ENCODE measurements around the gene SAMD11. TPM values are rescaled to one million over a fixed set of nuclear protein-coding genes. Genes with fewer than 3 reads are reported as not detected.
"Not testable (repeated sequence)": the region's sequence is repeated elsewhere in the genome, so short reads cannot be mapped to it uniquely, and the experiment has no call there.

Gene SAMD11, protein sequence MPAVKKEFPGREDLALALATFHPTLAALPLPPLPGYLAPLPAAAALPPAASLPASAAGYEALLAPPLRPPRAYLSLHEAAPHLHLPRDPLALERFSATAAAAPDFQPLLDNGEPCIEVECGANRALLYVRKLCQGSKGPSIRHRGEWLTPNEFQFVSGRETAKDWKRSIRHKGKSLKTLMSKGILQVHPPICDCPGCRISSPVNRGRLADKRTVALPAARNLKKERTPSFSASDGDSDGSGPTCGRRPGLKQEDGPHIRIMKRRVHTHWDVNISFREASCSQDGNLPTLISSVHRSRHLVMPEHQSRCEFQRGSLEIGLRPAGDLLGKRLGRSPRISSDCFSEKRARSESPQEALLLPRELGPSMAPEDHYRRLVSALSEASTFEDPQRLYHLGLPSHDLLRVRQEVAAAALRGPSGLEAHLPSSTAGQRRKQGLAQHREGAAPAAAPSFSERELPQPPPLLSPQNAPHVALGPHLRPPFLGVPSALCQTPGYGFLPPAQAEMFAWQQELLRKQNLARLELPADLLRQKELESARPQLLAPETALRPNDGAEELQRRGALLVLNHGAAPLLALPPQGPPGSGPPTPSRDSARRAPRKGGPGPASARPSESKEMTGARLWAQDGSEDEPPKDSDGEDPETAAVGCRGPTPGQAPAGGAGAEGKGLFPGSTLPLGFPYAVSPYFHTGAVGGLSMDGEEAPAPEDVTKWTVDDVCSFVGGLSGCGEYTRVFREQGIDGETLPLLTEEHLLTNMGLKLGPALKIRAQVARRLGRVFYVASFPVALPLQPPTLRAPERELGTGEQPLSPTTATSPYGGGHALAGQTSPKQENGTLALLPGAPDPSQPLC
- total RNA-seq (2014; rRNA removed; shearing (Covaris generic)) (40.9 and 68.3 TPM in 2 replicates), polyA plus RNA-seq (2016; fragmentation: Nextera tagmentation; extraction: Ambion mirVana) (8.0 and 8.2 TPM in 2 replicates)

DNA sequence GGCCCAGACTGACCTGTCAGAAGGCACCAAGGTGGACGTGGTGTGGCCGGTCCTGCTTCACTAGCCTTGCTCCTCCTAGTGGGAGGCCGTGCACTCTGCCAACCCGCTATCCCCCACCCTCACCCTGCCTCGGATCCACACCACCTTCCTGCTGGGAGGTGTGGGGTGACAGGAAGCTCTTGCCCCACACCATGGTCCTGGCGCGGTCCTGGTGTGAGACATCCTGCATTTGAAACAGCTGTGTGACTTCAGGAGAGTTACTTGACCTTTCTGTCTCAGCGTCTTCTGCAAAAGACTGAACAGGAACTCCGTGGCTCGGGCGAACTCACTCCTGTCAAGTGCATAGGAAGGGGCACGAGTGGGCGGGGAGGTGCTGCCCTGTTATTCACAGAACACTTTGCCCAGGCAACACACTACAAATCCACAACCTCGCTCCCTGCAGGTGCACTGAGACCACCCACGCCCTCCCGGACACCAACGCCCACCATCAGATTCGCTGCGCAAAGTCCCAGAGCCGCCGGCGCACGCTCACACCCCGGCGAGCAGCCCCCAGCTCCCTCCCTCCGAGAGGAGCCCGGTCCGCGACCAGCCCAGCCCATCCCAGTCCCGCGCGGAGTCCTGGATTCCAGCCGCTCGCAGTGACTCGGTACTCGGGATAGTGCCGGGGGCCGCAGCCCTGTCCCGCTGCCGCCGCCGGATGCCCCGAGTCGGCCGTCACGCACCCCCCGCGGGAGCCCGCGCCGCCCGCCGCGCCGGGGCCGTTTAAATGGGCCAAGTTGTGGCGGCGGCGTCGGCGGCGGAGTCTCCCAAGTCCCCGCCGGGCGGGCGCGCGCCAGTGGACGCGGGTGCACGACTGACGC lies at the start of gene SAMD11:
SAMD11 (plus strand) TSS at position 793 of the 860 bp plus-strand sequence. CDS start 509 bp downstream, outside the sequence.
- Histone ChIP-seq H3K27ac (peak within 1 kb of the TSS; percentile 47), H3K4me3 (peak within 1 kb of the TSS; percentile 78), H2AFZ (peak within 1 kb of the TSS; percentile 77), H3K4me2 (ENCODE audit: unreplicated experiment) (peak within 1 kb of the TSS; percentile 84), H4K20me1 (ENCODE audit: insufficient read depth) (no peaks in the 10 kb centered on the region), H3K36me3 (ENCODE audit: low read depth) (no peaks in the 10 kb centered on the region), H3K9me2 (ENCODE audit: insufficient read depth) (no peaks in the 10 kb centered on the region), H3K79me2 (ENCODE audit: insufficient read depth) (peaks cover 39% of the 10 kb centered on the region), H3K9ac (peak within 1 kb of the TSS; percentile 89), H3K9me3 (ENCODE audit: low read depth) (no peaks in the 10 kb centered on the region), H3F3A (ENCODE audit: insufficient read depth) (no peaks in the 10 kb centered on the region), H3K27me3 (replicated peaks; ENCODE audit: insufficient read depth) (no peaks in the 10 kb centered on the region), H3K4me1 (ENCODE audit: insufficient read depth) (peaks cover 10% of the 10 kb centered on the region)
- TF ChIP-seq EZH2 (IDR thresholded peaks at IDR 0.05; ENCODE audit: insufficient read depth, poor library complexity, severe bottlenecking): no peak
- TF ChIP-seq EZH2phosphoT487 (IDR thresholded peaks at IDR 0.05; ENCODE audit: insufficient read depth, low read depth): no peak
- 8 to 13% methylated on average over 29 to 30 of the region's 72 CpGs for WGBS, 2 experiments (ENCODE audit: low coverage in 1 of 2, low lambda C conversion rate in 2 of 2, missing lambda C conversion rate in 2 of 2)
- in situ Hi-C loops (cut with MboI): no loop called here
- peak; percentile 89 for DNase-seq

DNA sequence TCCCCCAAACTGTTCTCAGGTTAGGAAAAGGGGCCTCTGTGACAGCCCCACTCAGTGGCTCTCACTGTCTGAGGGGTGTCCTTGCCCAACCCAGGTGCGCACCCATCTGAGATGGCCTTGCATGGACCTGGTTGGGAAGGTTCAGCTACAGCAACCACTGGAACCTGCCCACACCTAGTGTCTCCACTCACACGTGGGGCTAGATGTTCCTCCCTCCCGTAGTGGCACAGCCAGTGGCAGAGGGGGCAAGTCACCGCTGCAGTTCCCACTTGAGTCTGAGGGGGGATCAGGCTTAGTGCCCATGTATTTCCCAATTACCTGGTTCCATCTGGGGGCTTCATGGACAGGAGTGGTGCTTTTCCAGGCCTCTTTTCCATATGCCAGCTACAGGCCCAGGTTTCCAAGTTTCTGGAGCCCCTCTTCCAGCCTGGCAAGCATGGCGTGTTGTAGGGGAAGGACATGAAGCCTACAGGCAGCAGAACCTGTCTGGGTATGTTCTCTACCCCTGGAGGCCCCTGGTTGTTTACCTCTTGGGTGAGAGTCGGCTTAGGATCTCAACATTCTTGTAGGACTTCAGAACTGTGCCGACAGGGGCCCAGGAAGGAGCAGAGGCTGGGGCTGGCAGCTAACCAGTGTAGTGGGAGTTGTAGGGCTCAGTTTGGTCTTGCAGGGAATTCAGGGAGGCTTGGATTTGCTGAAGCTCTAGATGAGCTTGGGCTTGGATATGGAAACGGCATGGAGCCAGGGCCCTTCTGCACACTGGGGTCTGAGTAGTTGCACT lies 47.1 kb upstream of the SAMD11 start:
- H3K79me2 ChIP-seq (ENCODE audit: insufficient read depth); H3K36me3 ChIP-seq (ENCODE audit: low read depth); H3F3A ChIP-seq (ENCODE audit: insufficient read depth); H2AFZ ChIP-seq; H3K9ac ChIP-seq; H3K9me3 ChIP-seq (ENCODE audit: low read depth); H4K20me1 ChIP-seq (ENCODE audit: insufficient read depth); H3K27ac ChIP-seq; in situ Hi-C loops (cut with MboI); H3K4me1 ChIP-seq (ENCODE audit: insufficient read depth); H3K4me3 ChIP-seq; H3K9me2 ChIP-seq (ENCODE audit: insufficient read depth); H3K4me2 ChIP-seq (ENCODE audit: unreplicated experiment): not testable (repeated sequence)
- 48 to 53% methylated on average over 8 of the region's 8 CpGs for WGBS, 2 experiments (ENCODE audit: low coverage in 1 of 2, low lambda C conversion rate in 2 of 2, missing lambda C conversion rate in 2 of 2)
- peak; percentile 20 for DNase-seq
- peaks cover 32% of the 10 kb centered on the region for H3K27me3 ChIP-seq (replicated peaks; ENCODE audit: insufficient read depth)

DNA sequence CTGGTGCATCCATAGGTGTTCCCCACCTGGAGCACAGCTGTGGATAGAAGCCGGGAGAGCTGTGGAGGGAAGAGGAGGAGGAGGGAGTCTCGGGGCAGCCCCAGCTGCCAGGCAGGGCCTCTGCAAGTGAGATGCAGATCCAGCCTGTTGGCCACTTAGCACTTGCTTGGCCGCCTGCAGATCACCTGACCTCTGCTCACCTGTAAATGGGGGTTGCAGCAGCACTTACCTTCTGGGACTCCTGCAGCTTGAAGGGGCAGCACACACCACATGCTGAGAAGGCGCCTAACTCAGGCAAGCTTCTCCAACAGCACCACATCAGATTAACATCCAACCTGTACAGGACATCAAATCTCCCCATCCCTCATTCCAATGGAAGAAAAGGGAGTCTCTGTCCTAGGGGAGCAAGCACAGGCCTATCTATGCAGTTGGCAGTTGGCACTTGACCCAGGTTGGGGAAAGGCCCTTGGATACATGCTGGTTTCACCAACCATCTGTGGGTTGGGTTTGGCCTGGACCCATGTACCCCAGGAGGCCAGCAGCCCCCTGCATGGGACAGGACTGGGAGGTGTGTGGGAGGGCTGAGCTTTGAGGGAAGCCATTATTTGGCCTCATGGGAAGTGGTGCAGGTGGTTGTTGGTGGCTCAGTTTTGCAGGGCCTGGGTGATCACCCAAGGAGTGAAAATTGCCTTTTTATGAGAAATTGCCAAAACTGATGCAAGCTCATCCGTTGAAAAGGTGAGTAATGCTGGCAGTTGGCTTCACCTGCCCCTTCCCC lies 46.3 kb upstream of the SAMD11 start:
- H4K20me1 ChIP-seq (ENCODE audit: insufficient read depth); H3K79me2 ChIP-seq (ENCODE audit: insufficient read depth); H3K9me3 ChIP-seq (ENCODE audit: low read depth); H2AFZ ChIP-seq; H3K4me3 ChIP-seq; H3K4me1 ChIP-seq (ENCODE audit: insufficient read depth); H3K27ac ChIP-seq; H3K9me2 ChIP-seq (ENCODE audit: insufficient read depth); H3K36me3 ChIP-seq (ENCODE audit: low read depth); H3K9ac ChIP-seq; H3K4me2 ChIP-seq (ENCODE audit: unreplicated experiment); H3F3A ChIP-seq (ENCODE audit: insufficient read depth); DNase-seq; in situ Hi-C loops (cut with MboI): not testable (repeated sequence)
- 27 to 31% methylated on average over 5 of the region's 5 CpGs for WGBS, 2 experiments (ENCODE audit: low coverage in 1 of 2, low lambda C conversion rate in 2 of 2, missing lambda C conversion rate in 2 of 2)
- H3K27me3 ChIP-seq (replicated peaks; ENCODE audit: insufficient read depth): peaks cover 37% of the 10 kb centered on the region

All from GM23248 (cell line).